Prostate gland (tissue), 2 donors: ENCODE measurements around the gene TMEM169.

Experiments
- CTCF ChIP-seq, 4 experiments: fragments of 200-600 bp in 2 of 4; fragments of 450-650 bp in 2 of 4; sonication (generic) in 2 of 4; IDR thresholded peaks; 1 replicate in 3 of 4; 2 replicates in 1 of 4; pipeline ENCODE4 v1.5.1; 2016 to 2019; ENCODE audit warnings: antibody characterized with exemption in 4 of 4, mild to moderate bottlenecking in 2 of 4, moderate library complexity in 2 of 4
- POLR2AphosphoS5 ChIP-seq: sonication (generic); formaldehyde crosslinking; IDR thresholded peaks from one replicate; pipeline ENCODE4 v1.6.1; 2017; ENCODE audit warnings: antibody characterized with exemption

GRCh38 chr2:216148983-216149382 lies 67.3 kb downstream of the TMEM169 start:
- TF ChIP-seq CTCF (IDR thresholded peaks at IDR 0.05), result no peak
- TF ChIP-seq POLR2AphosphoS5, result no peak
